SK-N-MC (cell line): ENCODE results near the gene ALPL.
A peak's percentile ranks its signal among the peaks of the same experiment; 100 is the strongest.
"Not testable (repeated sequence)": the region's sequence is repeated elsewhere in the genome, so short reads cannot be mapped to it uniquely, and the experiment has no call there.

Experiments
- DNase-seq: peaks from one replicate; pipeline ENCODE4 v3.0.0-alpha.2; 2011; ENCODE audit warnings: low read depth, low spot score
- H3K27ac ChIP-seq: fragments of 200-600 bp; sonication (generic); 2 replicates; pipeline ENCODE4 v1.5.1; 2016; ENCODE audit warnings: mixed run types
- H3K36me3 ChIP-seq: fragments of 200-600 bp; sonication (generic); 2 replicates; pipeline ENCODE4 v1.6.1; 2017; ENCODE audit warnings: antibody characterized with exemption, low read length, mixed read lengths; ENCODE audit not compliant: insufficient read depth
- H3K4me3 ChIP-seq: fragments of 200-600 bp; sonication (generic); 2 replicates; pipeline ENCODE4 v1.5.1; 2016
- H3K9ac ChIP-seq: fragments of 200-600 bp; sonication (generic); 2 replicates; pipeline ENCODE4 v1.8.0; 2017; ENCODE audit warnings: mixed run types, mixed read lengths; ENCODE audit not compliant: insufficient read length
- H3K9me3 ChIP-seq: fragments of 200-600 bp; sonication (generic); 2 replicates; pipeline ENCODE4 v1.6.1; 2017; ENCODE audit warnings: low read depth, mild to moderate bottlenecking, antibody characterized with exemption, low read length, moderate library complexity, mixed read lengths
- EZH2 ChIP-seq: fragments of 200-600 bp; sonication (generic); IDR thresholded peaks from one replicate; pipeline ENCODE4 v1.6.1; 2017; ENCODE audit warnings: antibody characterized with exemption
- FOXP2 ChIP-seq: optimal IDR thresholded peaks from 2 replicates; pipeline ENCODE3; 2011; ENCODE audit warnings: mild to moderate bottlenecking, moderate library complexity; ENCODE audit not compliant: insufficient read depth; ENCODE audit errors: extremely low read length, control extremely low read depth
- POLR2AphosphoS5 ChIP-seq: IDR thresholded peaks from 2 replicates; pipeline ENCODE4 v1.6.1; 2012; ENCODE audit warnings: mild to moderate bottlenecking, low read depth, low read length, borderline replicate concordance

The ALPL gene

DNA sequence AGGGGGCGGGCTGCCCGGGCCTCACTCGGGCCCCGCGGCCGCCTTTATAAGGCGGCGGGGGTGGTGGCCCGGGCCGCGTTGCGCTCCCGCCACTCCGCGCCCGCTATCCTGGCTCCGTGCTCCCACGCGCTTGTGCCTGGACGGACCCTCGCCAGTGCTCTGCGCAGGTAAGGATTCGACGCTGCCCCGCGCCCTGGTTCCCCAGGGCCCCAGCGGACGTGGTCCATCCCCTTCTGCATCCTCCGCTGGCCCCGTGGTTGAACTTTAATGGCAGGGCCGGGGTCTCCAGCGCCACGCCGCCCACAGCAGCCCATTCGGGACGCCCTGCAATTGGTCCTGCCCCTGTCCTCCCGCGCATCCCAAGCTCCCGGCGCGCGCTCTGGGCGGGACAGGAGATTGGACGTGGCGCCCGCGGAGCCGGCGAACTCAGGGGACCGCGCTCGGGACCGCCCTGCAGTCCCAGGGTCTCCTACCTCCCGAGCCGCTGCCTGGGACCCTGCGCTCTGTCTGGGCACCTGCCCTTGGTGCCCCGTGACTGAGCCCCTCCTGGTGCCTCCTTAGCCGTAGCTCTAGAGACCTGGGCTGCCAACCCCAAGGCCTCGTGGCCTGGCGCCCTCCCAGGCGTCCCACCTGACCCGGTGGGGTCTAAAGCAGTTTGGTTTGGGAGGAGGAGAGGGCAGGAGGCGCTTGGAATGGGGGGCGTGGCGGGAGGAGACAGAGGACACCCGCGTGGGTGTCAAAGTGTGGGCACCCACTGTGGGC is at the start of gene ALPL:
Gene ALPL (plus strand): TSS at position 73 of the 762 bp plus-strand sequence. CDS start 44,659 bp downstream, outside the sequence.
- no peaks in the 10 kb centered on the region for H3K9me3 ChIP-seq
- DNase-seq: no peak
- TF ChIP-seq EZH2 (no peak), FOXP2 (no peak), POLR2AphosphoS5 (peak; percentile 57; the same call in 1 of the 2 replicates)
- peak within 1 kb of the TSS; percentile 81 for H3K4me3 ChIP-seq
- peak within 1 kb of the TSS; percentile 67 for H3K9ac ChIP-seq
- peaks cover 3% of the 10 kb centered on the region; the same call in 1 of the 2 replicates for H3K36me3 ChIP-seq
- no peak within 1 kb of the TSS for H3K27ac ChIP-seq

GRCh38 chr1:21465127-21465526 is 44.1 kb upstream of the ALPL start:
- DNase-seq, H3K27ac ChIP-seq, H3K36me3 ChIP-seq, H3K4me3 ChIP-seq, H3K9me3 ChIP-seq, H3K9ac ChIP-seq: not testable (repeated sequence)

GRCh38 chr1:21467946-21468345 is 41.3 kb upstream of the ALPL start:
- not testable (repeated sequence) for H3K36me3 ChIP-seq, H3K9me3 ChIP-seq, H3K4me3 ChIP-seq, H3K27ac ChIP-seq, H3K9ac ChIP-seq, DNase-seq

- no peak overlapping the region for H3K9ac ChIP-seq
- no peak for TF ChIP-seq EZH2
- TF ChIP-seq POLR2AphosphoS5: no peak
- TF ChIP-seq FOXP2: no peak
- H3K9me3 ChIP-seq: no peaks in the 10 kb centered on the region
- no peak for DNase-seq
- H3K4me3 ChIP-seq: no peak overlapping the region
- peaks cover 14% of the 10 kb centered on the region; the same call in 1 of the 2 replicates for H3K36me3 ChIP-seq
- H3K27ac ChIP-seq: no peak overlapping the region
Observed at GRCh38 chr1:21468599-21468998, 40.6 kb upstream of the ALPL start.

DNA sequence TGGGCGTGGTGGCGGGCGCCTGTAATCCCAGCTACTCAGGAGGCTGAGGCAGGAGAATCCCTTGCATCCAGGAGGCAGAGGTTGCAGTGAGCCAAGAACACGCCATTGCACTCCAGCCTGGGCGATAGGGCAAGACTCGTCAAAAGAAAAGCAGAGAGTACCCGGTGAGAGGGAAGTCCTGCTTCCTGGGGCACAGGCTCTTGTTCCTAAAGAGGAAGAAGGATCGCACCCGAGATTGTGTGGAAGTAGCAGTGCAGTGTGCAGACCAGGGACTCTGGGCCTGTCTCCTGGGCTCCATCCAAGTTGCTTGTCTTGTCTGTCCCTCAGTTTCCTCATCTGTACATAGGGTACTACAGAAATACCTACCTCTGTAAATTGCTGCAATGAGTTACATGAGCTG is 39.6 kb upstream of the ALPL start:
- no peak for DNase-seq
- Histone ChIP-seq H3K36me3 (peaks cover 15% of the 10 kb centered on the region; the same call in 1 of the 2 replicates), H3K4me3 (no peak overlapping the region), H3K27ac (no peak overlapping the region), H3K9ac (no peak overlapping the region), H3K9me3 (no peaks in the 10 kb centered on the region)
- TF ChIP-seq POLR2AphosphoS5: no peak
- no peak for TF ChIP-seq FOXP2
- no peak for TF ChIP-seq EZH2

GRCh38 chr1:21472861-21473260 is 36.4 kb upstream of the ALPL start:
- Histone ChIP-seq H3K9ac (no peak overlapping the region), H3K9me3 (no peaks in the 10 kb centered on the region), H3K36me3 (peaks cover 22% of the 10 kb centered on the region; the same call in 1 of the 2 replicates), H3K27ac (no peak overlapping the region), H3K4me3 (no peak overlapping the region)
- TF ChIP-seq EZH2: no peak
- TF ChIP-seq POLR2AphosphoS5: no peak
- no peak for TF ChIP-seq FOXP2
- no peak for DNase-seq

DNA sequence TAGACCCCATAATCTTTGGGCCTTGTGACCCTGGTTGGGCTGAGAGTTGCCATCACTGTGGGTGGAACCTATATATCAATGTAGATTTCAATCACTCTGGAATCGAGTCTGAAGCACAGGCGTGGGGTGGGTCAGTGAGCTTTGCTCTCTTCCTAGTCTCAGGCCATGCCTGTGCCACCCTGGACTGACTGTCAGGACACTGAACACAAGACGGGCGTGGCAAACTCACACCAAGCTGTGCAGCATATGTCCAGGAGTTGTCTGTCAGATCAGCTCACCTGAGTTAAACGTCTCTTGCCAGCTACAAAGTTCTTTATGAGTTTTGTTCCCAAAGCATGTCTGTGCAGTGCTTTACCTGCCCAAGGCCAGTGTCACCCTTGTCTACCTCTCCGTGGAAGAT is 30.9 kb upstream of the ALPL start:
- H3K9ac ChIP-seq: no peak overlapping the region
- no peaks in the 10 kb centered on the region for H3K9me3 ChIP-seq
- no peak overlapping the region for H3K27ac ChIP-seq
- H3K36me3 ChIP-seq: peaks cover 29% of the 10 kb centered on the region; the same call in 1 of the 2 replicates
- H3K4me3 ChIP-seq: no peak overlapping the region
- TF ChIP-seq POLR2AphosphoS5: no peak
- no peak for TF ChIP-seq FOXP2
- TF ChIP-seq EZH2: no peak
- no peak for DNase-seq

DNA sequence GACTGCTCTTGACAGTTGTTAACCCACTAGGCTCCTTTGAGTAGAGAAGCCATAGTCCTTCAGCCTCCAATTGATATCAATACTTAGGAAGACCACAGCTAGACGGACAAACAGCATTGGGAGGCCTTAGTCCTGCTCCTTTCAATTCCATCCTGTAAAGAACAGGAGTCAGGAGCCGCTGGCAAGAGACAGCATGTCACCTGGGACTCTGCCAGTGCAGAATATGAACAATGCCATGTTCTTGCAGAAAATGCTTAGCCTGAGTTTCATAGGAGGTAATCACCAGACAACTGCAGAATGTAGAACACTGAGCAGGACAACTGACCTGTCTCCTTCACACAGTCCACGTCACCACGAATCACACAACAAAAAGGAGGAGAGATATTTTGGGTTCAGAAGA is 25.3 kb upstream of the ALPL start:
- not testable (repeated sequence) for H3K27ac ChIP-seq, H3K36me3 ChIP-seq, DNase-seq, H3K9ac ChIP-seq, H3K9me3 ChIP-seq, H3K4me3 ChIP-seq

DNA sequence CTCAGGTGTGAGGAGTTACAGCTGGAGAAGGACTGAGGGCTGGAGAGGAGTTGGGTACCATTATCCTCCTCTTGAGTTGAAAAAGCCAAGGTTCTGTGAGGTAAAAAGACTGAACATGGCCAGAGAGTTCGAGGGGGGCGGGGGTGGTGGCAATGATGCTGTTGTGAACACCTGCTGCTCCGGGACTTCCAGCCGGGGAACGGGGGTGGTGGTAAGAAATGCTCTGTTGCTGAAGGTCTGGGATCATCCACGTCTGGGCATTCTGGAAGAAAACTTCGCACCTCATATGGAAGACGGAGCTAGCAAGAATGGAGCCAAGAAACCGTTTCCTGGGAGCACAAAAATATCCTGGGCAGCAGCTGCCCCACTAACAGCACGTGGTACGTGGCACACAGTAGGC is 20.1 kb upstream of the ALPL start:
- no peak for DNase-seq
- Histone ChIP-seq H3K9ac (no peak overlapping the region), H3K36me3 (no peaks in the 10 kb centered on the region), H3K27ac (no peak overlapping the region), H3K9me3 (no peaks in the 10 kb centered on the region), H3K4me3 (no peak overlapping the region)
- no peak for TF ChIP-seq FOXP2
- TF ChIP-seq POLR2AphosphoS5: no peak
- no peak for TF ChIP-seq EZH2
